Activated T-cell treated with anti-CD3 and anti-CD28 coated beads for 24 hours (primary cell): ENCODE data around the gene GRID1.

Experiments used
- DNase-seq: peaks from one replicate; pipeline ENCODE4 v3.0.0-alpha.2; 2020; ENCODE audit warnings: low read depth

Gene GRID1

GRCh38 chr10:86292462-86293395, 73.9 kb downstream of the GRID1 start:
- DNase-seq: no peak

GRCh38 chr10:86291616-86292340, 74.8 kb downstream of the GRID1 start:
- no peak for DNase-seq

GRCh38 chr10:86290933-86291615, 75.5 kb downstream of the GRID1 start:
- no peak for DNase-seq

GRCh38 chr10:86289577-86289868, 77.1 kb downstream of the GRID1 start:
- no peak for DNase-seq

GRCh38 chr10:86288695-86289576, 77.7 kb downstream of the GRID1 start:
- no peak for DNase-seq

- no peak for DNase-seq
Observed at GRCh38 chr10:86287966-86288579, 78.5 kb downstream of the GRID1 start.

- no peak for DNase-seq
Observed at GRCh38 chr10:86287110-86287793, 79.3 kb downstream of the GRID1 start.

GRCh38 chr10:86286236-86287109, 80.1 kb downstream of the GRID1 start:
- DNase-seq: no peak

- no peak for DNase-seq
Observed at GRCh38 chr10:86285136-86285790, 81.3 kb downstream of the GRID1 start.

GRCh38 chr10:86284355-86285105, 82.1 kb downstream of the GRID1 start:
- no peak for DNase-seq

GRCh38 chr10:86283466-86284287, 82.9 kb downstream of the GRID1 start:
- no peak for DNase-seq

GRCh38 chr10:86282664-86283465, 83.7 kb downstream of the GRID1 start:
- DNase-seq: no peak

- no peak for DNase-seq
Observed at GRCh38 chr10:86281396-86281795, 85.2 kb downstream of the GRID1 start.

- no peak for DNase-seq
Observed at GRCh38 chr10:86269332-86269731, 97.3 kb downstream of the GRID1 start.

- DNase-seq: no peak
Observed at GRCh38 chr10:86267286-86268195, 99.1 kb downstream of the GRID1 start.
